ENCODE results near the gene GGA2. TPM values are rescaled to one million over a fixed set of nuclear protein-coding genes. Genes with fewer than 3 reads are reported as not detected.
A peak's percentile ranks its signal among the peaks of the same experiment; 100 is the strongest.

GGA2 gene
- total RNA-seq, 1 experiment from 2014 or later, result 85.1 TPM

- no TSS peak for BruUV-seq (replicated peaks)
- H2AFZ ChIP-seq, result no peak overlapping the region
Measured at GRCh38 chr16:23491490-23492391, 18.6 kb downstream of the GGA2 start.

GRCh38 chr16:23486480-23486879 lies 23.8 kb downstream of the GGA2 start:
- Histone ChIP-seq H3K4me1 (replicated peaks; ENCODE audit: insufficient read depth) (no peaks in the 10 kb centered on the region), H3K4me3 (no peak overlapping the region), H3K36me3 (ENCODE audit: low read depth) (0 out of 2 replicates have a peak, but pooled peaks cover 11% of the 10 kb centered on the region), H3K27me3 (ENCODE audit: insufficient read depth, low read depth) (no peaks in the 10 kb centered on the region), H3K27ac (no peak overlapping the region), H3F3A (ENCODE audit: insufficient read depth, low read depth) (no peaks in the 10 kb centered on the region), H3K79me2 (ENCODE audit: low read depth) (no peaks in the 10 kb centered on the region), H2AFZ (no peak overlapping the region), H3K9me2 (ENCODE audit: insufficient read depth) (no peaks in the 10 kb centered on the region), H3K4me2 (no peak overlapping the region), H4K20me1 (ENCODE audit: insufficient read depth) (no peaks in the 10 kb centered on the region), H3K9me3 (ENCODE audit: insufficient read depth, low read depth) (no peaks in the 10 kb centered on the region)
- peak in 1 of 2 experiments; percentile 58 for DNase-seq
- ChIA-PET CTCF (no interaction called here), POLR2A (ENCODE audit: unreplicated experiment) (no interaction called here)
- TF ChIP-seq CTCF (conservative IDR thresholded peaks at IDR 0.05) (no peak), EZH2 (IDR thresholded peaks at IDR 0.05; ENCODE audit: low read depth) (no peak)
- intact Hi-C loops (cut with micrococcal nuclease; ENCODE audit: unreplicated experiment), result no loop called here
- no TSS peak for BruUV-seq (replicated peaks)

More at GRCh38 chr16:23491490-23492391, 18.6 kb downstream of the GGA2 start:
- Histone ChIP-seq H3K4me3 (no peak overlapping the region), H3K27ac (no peak overlapping the region), H3K27me3 (ENCODE audit: insufficient read depth, low read depth) (no peaks in the 10 kb centered on the region), H3K9me3 (ENCODE audit: insufficient read depth, low read depth) (no peaks in the 10 kb centered on the region), H3K4me1 (replicated peaks; ENCODE audit: insufficient read depth) (no peaks in the 10 kb centered on the region), H3K4me2 (no peak overlapping the region), H3F3A (ENCODE audit: insufficient read depth, low read depth) (0 out of 2 replicates have a peak, but pooled peaks cover 3% of the 10 kb centered on the region), H3K79me2 (ENCODE audit: low read depth) (no peaks in the 10 kb centered on the region), H3K9me2 (ENCODE audit: insufficient read depth) (no peaks in the 10 kb centered on the region), H4K20me1 (ENCODE audit: insufficient read depth) (no peaks in the 10 kb centered on the region), H3K36me3 (ENCODE audit: low read depth) (peaks cover 14% of the 10 kb centered on the region; the same call in 1 of the 2 replicates)
- POLR2A ChIA-PET (ENCODE audit: unreplicated experiment), result interaction anchor here (0.5 kb wide), 2 partner anchors 12 to 1874 kb away, joined by 3 to 8 read pairs; no protein-coding TSS in a partner anchor
- intact Hi-C loops (cut with micrococcal nuclease; ENCODE audit: unreplicated experiment), result loop anchor here (1.0 kb wide), 1 partner anchor 19 kb away; the partner anchor contains the start of gene GGA2
- DNase-seq, result peak in 1 of 2 experiments; percentile 70
- CTCF ChIA-PET, result interaction anchor here (0.7 kb wide), 1 partner anchor 783 kb away, joined by 6 read pairs; no protein-coding TSS in a partner anchor
- TF ChIP-seq EZH2 (IDR thresholded peaks at IDR 0.05; ENCODE audit: low read depth), result no peak
- no peak for TF ChIP-seq CTCF (conservative IDR thresholded peaks at IDR 0.05)

GRCh38 chr16:23485841-23486240 lies 24.5 kb downstream of the GGA2 start:
- Histone ChIP-seq H3K27ac (no peak overlapping the region), H3K9me3 (ENCODE audit: insufficient read depth, low read depth) (no peaks in the 10 kb centered on the region), H3K79me2 (ENCODE audit: low read depth) (no peaks in the 10 kb centered on the region), H3K9me2 (ENCODE audit: insufficient read depth) (no peaks in the 10 kb centered on the region), H3K4me1 (replicated peaks; ENCODE audit: insufficient read depth) (no peaks in the 10 kb centered on the region), H3K27me3 (ENCODE audit: insufficient read depth, low read depth) (no peaks in the 10 kb centered on the region), H3K4me2 (no peak overlapping the region), H3K4me3 (no peak overlapping the region), H2AFZ (no peak overlapping the region), H3F3A (ENCODE audit: insufficient read depth, low read depth) (no peaks in the 10 kb centered on the region), H3K36me3 (ENCODE audit: low read depth) (peaks cover 16% of the 10 kb centered on the region; the same call in 1 of the 2 replicates), H4K20me1 (ENCODE audit: insufficient read depth) (no peaks in the 10 kb centered on the region)
- intact Hi-C loops (cut with micrococcal nuclease; ENCODE audit: unreplicated experiment), result no loop called here
- CTCF ChIA-PET, result no interaction called here
- POLR2A ChIA-PET (ENCODE audit: unreplicated experiment), result no interaction called here
- DNase-seq, result no peak
- TF ChIP-seq CTCF (conservative IDR thresholded peaks at IDR 0.05), result no peak
- TF ChIP-seq EZH2 (IDR thresholded peaks at IDR 0.05; ENCODE audit: low read depth), result no peak
- BruUV-seq (replicated peaks), result no TSS peak
